ENCODE measurements around the gene PDHB. TPM values are rescaled to one million over a fixed set of nuclear protein-coding genes. Genes with fewer than 3 reads are reported as not detected.

PDHB gene
- total and polyA plus RNA-seq, 10 of the 15 experiments (the other 5 are each of a cell fraction or from before 2014, with no cell fraction given) = 62.9 to 224 (median 93.2) TPM

GRCh38 chr3:58391156-58391865 is 42.3 kb downstream of the PDHB start (continued):
- TF ChIP-seq E4F1 (IDR thresholded peaks at IDR 0.05; ENCODE audit: borderline replicate concordance, partially characterized antibody) = no peak
- TF ChIP-seq GABPA (IDR thresholded peaks at IDR 0.05; ENCODE audit: low read depth) = no peak
- TF ChIP-seq NKRF (conservative IDR thresholded peaks at IDR 0.05) = no peak

GRCh38 chr3:58388550-58389091 is 45.0 kb downstream of the PDHB start:
- intact Hi-C loops (cut with micrococcal nuclease; ENCODE audit: unreplicated experiment) (no loop called here), in situ Hi-C loops (cut with MboI) (no loop called here)
- no peak overlapping the region for H3K9ac ChIP-seq (ENCODE audit: control insufficient read depth, insufficient read depth, low read length)
- POLR2A ChIA-PET = no interaction called here
- no peaks in the 10 kb centered on the region for H3K4me1 ChIP-seq (ENCODE audit: control insufficient read depth, insufficient read depth, low read length)
- no peak for DNase-seq (ENCODE audit: low read depth, low spot score)
- ATAC-seq = no peak
- no TSS peak for BruUV-seq (replicated peaks)
- no peak for FAIRE-seq
- RAD21 ChIA-PET (ENCODE audit: unreplicated experiment) = interaction anchor here (0.8 to 1.0 kb wide), 3 partner anchors 32 to 54 kb away, joined by 3 read pairs; no protein-coding TSS in a partner anchor
- H4K20me1 ChIP-seq (ENCODE audit: control insufficient read depth, insufficient read depth) = no peaks in the 10 kb centered on the region
- no peaks in the 10 kb centered on the region for H3K27me3 ChIP-seq (replicated peaks in 1 of 2; ENCODE audit: control insufficient read depth in 2 of 2, insufficient read depth in 2 of 2, low read length in 1 of 2)
- H3K27ac ChIP-seq (ENCODE audit: control insufficient read depth, insufficient read depth) = no peak overlapping the region
- no peaks in the 10 kb centered on the region for H3K79me2 ChIP-seq (ENCODE audit: control insufficient read depth, insufficient read depth, low read length)
- no peak overlapping the region for H3K4me3 ChIP-seq
- CTCF ChIA-PET = interaction anchor here (0.6 to 2.2 kb wide), 6 partner anchors 24 to 1424 kb away, joined by 3 to 5 read pairs (median 3); partner anchors contain the start of genes HTD2 and RPP14
- H2AFZ ChIP-seq (ENCODE audit: control insufficient read depth, low read depth, low read length) = no peak overlapping the region
- SMC1A ChIA-PET (ENCODE audit: uncharacterized antibody, unreplicated experiment) = interaction anchor here (1.1 to 1.7 kb wide), 3 partner anchors 29 to 54 kb away, joined by 3 to 5 read pairs (median 4); no protein-coding TSS in a partner anchor
- no peaks in the 10 kb centered on the region for H3K9me3 ChIP-seq (replicated peaks; ENCODE audit: control insufficient read depth, insufficient read depth, low read length)
- H3K4me2 ChIP-seq (ENCODE audit: control insufficient read depth, insufficient read depth) = no peak overlapping the region
- H3K36me3 ChIP-seq (ENCODE audit: control insufficient read depth in 2 of 2, insufficient read depth in 2 of 2, low read length in 1 of 2) = peaks cover 0 to 4% of the 10 kb centered on the region in 2 experiments; a peak in 2 of 4 replicates
- TF ChIP-seq ZNF687 (IDR thresholded peaks at IDR 0.05) (no peak), EGR1 (IDR thresholded peaks at IDR 0.05; ENCODE audit: borderline replicate concordance in 1 of 2, low read depth in 2 of 2, low read length in 2 of 2) (no peak), ZNF207 (IDR thresholded peaks at IDR 0.05; ENCODE audit: borderline replicate concordance) (no peak), RBBP5 (conservative IDR thresholded peaks at IDR 0.05) (no peak), SMAD1 (IDR thresholded peaks at IDR 0.05; ENCODE audit: low read depth, partially characterized antibody) (no peak), IRF4 (IDR thresholded peaks at IDR 0.05; ENCODE audit: low read depth, low read length) (no peak), IRF5 (IDR thresholded peaks at IDR 0.05; ENCODE audit: borderline replicate concordance) (no peak), NBN (IDR thresholded peaks at IDR 0.05) (no peak)

Data from GM12878 (cell line).